BJ (cell line): ENCODE measurements around the gene SS18L1. TPM values are rescaled to one million over a fixed set of nuclear protein-coding genes. Genes with fewer than 3 reads are reported as not detected.

Experiments used
- CTCF ChIA-PET: fragments of 350-600 bp; formaldehyde crosslinking; extraction: SDS; loops from one replicate; lab custom pipeline; 2021; ENCODE audit warnings: antibody characterized with exemption, inconsistent platforms; lab: Yijun Ruan, JAX
- POLR2A ChIA-PET: fragments of 300-600 bp; sonication (Branson Sonifier 250); formaldehyde crosslinking; extraction: SDS; loops from one replicate; lab custom pipeline; 2021; ENCODE audit warnings: antibody characterized with exemption; lab: Charles Lee
- DNase-seq: peaks from one replicate; pipeline ENCODE4 v3.0.0-alpha.2; 2011; ENCODE audit warnings: low read depth
- H3K27me3 ChIP-seq: 2 replicates; pipeline ENCODE4 v1.6.0; 2011; ENCODE audit warnings: low read length; ENCODE audit not compliant: control insufficient read depth, insufficient read depth
- H3K36me3 ChIP-seq: 2 replicates; pipeline ENCODE4 v1.5.1; 2011; ENCODE audit warnings: low read length; ENCODE audit not compliant: control insufficient read depth, insufficient read depth
- H3K4me3 ChIP-seq: 2 replicates; pipeline ENCODE4 v1.5.1; 2011; ENCODE audit warnings: low read depth, mild to moderate bottlenecking, control low read depth, low read length
- CTCF ChIP-seq: IDR thresholded peaks from 2 replicates; pipeline ENCODE4 v1.5.1; 2011; ENCODE audit warnings: low read depth, mild to moderate bottlenecking, control low read depth, inconsistent platforms, low read length, moderate library complexity; ENCODE audit not compliant: insufficient read depth
- polyA plus RNA-seq: library from polyadenylated mRNA; depleted of rRNA; stranded (reverse); fragments of >200 nt; gene quantifications from 2 replicates; pipeline ENCODE4 v1.2.3, GENCODE V29; 2011

The SS18L1 gene
- polyA plus RNA-seq, 1 experiment: 6.7 TPM

DNA sequence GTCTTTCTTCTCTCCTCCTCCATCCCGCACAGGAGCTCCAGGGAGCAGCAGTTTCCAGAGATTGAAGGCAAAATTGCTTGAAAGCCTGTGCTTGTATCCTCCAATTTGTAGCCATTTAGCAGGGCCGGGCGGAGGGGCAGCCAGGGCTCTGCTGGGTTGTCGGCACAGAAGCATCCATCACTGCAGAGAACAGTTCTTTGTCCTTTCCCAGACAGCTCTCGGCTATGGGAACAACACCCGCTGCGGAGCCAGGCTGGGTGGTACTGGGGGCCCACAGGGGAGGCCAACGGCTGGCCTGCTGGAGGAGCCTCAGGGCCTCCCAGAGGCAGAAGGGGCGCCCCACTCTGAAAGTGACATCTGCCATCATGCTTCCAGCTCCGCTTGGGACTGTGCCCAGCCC lies 68.7 kb downstream of the SS18L1 start:
- ChIA-PET POLR2A (no interaction called here), CTCF (no interaction called here)
- Histone ChIP-seq H3K36me3 (no peaks in the 10 kb centered on the region), H3K27me3 (peaks cover 2% of the 10 kb centered on the region), H3K4me3 (no peak overlapping the region)
- TF ChIP-seq CTCF: no peak
- DNase-seq: no peak

DNA sequence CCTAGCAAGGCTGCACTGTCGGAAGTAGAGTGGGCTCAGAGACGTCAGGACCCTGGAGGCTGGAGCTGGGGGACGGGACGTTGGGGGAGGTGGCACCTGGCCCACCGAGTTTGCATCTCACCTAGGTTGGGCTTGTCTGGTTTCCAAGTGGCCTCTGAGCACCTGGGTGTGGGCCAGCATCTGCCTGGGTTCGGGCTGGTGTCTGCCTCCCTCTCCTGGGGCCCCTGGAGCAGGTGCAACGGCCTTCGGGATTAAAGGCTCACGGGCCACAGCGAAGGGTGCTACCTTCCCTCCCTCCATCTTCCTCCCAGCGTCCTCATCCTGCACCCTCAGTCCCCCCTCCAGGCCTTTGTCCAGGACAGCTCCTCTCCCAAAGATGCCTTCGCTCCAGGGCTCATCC lies 70.5 kb downstream of the SS18L1 start:
- Histone ChIP-seq H3K36me3 (no peaks in the 10 kb centered on the region), H3K27me3 (peaks cover 14% of the 10 kb centered on the region), H3K4me3 (no peak overlapping the region)
- no peak for TF ChIP-seq CTCF
- ChIA-PET POLR2A (no interaction called here), CTCF (no interaction called here)
- no peak for DNase-seq

- POLR2A ChIA-PET: no interaction called here
- CTCF ChIA-PET: no interaction called here
- Histone ChIP-seq H3K4me3 (no peak overlapping the region), H3K27me3 (peaks cover 18% of the 10 kb centered on the region), H3K36me3 (no peaks in the 10 kb centered on the region)
- no peak for TF ChIP-seq CTCF
- no peak for DNase-seq
Measured at GRCh38 chr20:62215020-62215990, 71.7 kb downstream of the SS18L1 start.

DNA sequence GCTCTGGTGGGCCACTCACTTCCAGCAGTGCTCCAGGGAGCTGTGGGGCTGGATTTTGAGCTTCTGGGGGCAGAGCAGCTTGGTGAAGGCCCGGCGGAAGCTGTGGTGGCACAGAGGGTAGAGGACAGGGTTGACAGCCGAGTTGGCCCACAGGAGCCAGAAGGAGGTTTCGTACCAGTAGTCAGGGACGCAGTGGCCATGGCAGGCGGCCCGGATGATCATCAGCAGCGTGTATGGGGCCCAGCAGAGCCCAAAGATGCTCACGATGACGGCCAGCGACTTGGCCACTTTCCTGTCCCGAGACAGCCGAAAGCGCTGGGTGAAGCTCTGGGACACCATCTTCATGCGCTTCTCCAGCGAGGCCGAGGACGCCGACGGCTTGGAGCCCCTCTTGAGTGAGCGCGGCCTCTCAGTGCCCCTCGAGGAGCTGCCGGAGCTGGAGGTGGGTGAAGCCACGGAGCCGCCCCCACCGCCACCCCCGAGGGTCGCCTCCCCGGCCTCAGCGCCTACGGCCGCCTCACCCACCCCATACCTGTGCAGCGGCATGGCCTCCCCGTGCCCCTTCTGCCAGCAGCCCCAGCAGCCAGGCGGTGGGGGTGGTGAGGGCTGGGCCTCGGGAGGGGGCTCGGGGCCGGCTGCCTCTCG lies 72.5 kb downstream of the SS18L1 start:
- ChIA-PET CTCF (no interaction called here), POLR2A (no interaction called here)
- no peak for TF ChIP-seq CTCF
- Histone ChIP-seq H3K27me3 (peaks cover 20% of the 10 kb centered on the region), H3K36me3 (no peaks in the 10 kb centered on the region), H3K4me3 (no peak overlapping the region)
- no peak for DNase-seq
